HG02588 (cell line): Measurements from ENCODE around the gene DIABLO.
"Not testable (repeated sequence)": the region's sequence is repeated elsewhere in the genome, so short reads cannot be mapped to it uniquely, and the experiment has no call there.

Experiments used
- ATAC-seq: cut with Tn5 transposase; IDR thresholded peaks from one replicate; pipeline ENCODE4 v1.9.1; 2021; ENCODE audit warnings: mild to moderate bottlenecking, moderate library complexity; ENCODE audit not compliant: unreplicated experiment

DIABLO gene

GRCh38 chr12:122190842-122191668 is 34.8 kb downstream of the DIABLO start:
- no peak for ATAC-seq

DNA sequence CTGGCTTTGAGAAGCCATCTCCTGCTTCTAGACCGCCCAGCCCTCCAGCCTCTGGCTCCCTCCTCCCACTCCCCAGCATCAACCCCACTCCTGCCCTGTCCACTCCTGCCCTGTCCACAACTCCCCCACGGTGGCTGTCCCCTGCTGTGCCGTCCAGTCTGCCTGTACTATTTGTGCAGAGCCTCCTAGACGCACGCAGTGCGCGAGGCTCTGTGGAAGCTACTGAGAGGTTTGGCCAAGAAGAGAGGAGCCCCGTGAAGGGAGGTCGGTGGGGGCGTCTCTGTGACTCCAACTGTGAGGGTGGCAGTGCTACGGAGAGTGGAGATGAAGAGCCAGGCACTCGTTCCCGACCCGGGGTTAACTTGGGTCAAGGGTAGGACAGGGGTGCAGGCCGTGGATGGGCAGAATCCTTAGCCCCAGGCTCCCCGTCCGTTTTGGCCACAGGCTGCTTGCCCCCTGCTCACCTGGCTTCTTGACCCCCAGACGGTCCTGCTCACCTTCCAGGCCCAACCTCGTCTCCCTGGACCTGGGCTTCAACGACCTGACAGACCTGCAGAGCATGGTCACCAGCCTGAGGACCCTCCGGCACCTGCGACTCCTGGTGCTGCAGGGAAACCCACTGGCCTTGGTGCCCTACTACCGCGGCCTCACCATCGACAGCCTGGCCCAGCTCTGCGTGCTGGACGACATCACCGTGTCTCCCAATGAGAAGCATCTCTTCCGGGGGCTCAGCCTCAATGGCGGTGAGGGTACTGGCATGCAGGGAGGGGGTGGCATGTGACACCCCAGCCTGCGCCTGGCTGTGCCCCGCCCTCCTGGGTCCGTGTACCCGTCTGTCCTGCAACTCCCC is 36.0 kb downstream of the DIABLO start:
- no peak for ATAC-seq

DNA sequence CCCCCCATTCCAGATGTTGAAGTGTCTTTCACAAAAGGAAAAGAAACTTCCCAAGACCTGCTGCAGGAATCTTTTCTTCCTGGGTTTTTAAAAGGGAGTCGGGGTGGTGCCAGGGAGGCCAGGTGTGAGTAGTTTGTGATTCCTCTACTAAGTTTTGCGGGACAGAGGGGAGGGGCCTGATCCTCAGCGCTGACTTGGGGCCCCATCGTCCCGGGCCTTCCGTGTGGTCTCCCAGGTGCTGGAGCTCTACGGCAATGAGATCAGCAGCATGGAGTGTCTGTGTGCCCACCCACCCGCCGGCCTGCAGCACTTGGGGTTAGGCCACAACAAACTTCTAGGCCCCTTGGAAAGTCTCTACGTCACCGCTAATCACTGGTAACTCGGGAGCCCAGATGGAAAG is 38.4 kb downstream of the DIABLO start:
- no peak for ATAC-seq

DNA sequence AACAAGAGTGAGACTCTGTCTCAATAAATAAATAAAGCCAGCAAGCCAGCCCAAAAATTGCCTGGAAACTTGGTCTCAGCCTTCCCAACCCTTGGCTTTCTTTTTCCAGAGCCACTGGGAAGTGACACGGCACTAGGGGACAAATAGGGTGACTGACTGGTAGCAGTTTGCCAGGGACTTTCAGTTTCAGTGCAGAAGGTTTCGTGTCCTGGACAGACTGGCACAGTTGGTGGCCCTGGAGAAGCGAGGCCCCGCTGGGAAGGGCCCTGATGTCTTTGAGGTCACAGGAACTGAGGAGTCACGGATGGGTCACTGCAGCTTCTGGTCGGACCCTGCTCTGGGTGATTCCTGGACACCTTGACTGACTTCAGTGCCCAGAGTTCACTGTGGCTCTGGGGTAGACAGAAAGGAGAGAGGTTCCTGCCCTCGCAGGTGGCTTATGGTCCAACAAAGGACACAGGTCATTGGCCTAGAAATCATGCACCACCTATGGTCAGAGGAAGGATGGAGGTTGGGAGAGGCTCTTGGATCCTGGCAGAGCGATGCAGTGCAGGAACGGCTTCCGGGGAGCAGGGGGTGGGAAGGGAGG is 40.3 kb downstream of the DIABLO start:
- no peak for ATAC-seq

- no peak for ATAC-seq
Observed at GRCh38 chr12:122185079-122185478, 40.8 kb downstream of the DIABLO start.

GRCh38 chr12:122184517-122184916 is 41.3 kb downstream of the DIABLO start:
- no peak for ATAC-seq

DNA sequence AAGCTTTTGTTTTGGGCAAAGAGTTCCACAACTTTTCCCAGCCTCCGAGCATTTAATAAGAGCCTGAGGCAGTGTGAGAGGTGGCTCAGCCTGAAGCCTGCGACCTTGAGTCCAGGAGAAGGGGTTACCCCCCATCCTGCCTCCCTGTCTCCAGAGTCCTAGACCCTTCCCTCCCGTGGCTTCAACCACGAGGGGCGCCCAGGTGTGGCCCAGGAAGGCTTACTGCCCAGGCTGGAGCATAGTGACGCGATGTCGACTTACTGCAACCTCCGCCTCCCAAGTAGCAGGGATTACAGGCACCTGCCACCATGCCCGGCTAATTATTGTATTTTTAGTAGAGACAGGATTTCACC is 42.3 kb downstream of the DIABLO start:
- ATAC-seq: no peak

DNA sequence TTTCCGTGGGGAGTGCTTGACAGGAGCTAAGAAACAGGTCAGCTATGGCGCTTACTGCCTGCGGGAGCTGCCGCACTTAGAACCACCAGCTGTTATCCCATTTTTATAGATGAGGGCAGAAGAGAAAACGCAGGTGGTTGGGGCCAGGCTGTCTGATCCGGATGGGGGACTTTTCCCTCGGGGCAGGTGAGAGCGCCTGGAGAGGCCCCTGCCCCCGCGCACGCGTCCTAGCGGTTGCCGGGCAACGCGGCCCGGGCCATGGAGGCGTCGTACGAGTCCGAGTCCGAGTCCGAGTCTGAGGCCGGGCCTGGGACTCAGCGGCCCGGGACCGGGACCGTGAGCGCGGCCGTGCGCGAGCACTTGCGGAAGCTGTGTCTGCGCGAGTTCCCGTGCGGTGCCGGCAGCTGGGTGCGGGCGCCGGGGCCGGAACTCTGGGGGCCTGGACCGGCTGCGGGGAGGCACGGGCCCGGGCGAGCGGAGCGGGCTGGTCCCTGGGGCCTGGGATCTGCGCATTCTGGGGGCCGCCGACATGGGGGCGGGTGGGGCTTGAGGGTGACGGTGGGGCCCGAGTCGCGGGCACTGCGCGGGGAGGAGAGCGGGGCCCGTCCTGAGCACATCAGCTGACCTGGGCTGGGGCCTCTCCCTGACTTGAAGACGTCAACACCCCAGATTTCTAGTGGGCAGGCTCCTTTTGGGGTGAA is 42.8 kb downstream of the DIABLO start, which contains the start of gene LRRC43:
LRRC43 (plus strand) TSS at position 237 of the 701 bp plus-strand sequence; CDS start at position 259, 22 bp downstream.
- ATAC-seq: no peak

- ATAC-seq: not testable (repeated sequence)
Observed at GRCh38 chr12:122176473-122176872, 49.4 kb downstream of the DIABLO start.

GRCh38 chr12:122174155-122174845 is 51.6 kb downstream of the DIABLO start, which contains the start of gene IL31:
IL31 (minus strand) TSS chr12:122174221; CDS start chr12:122174172, 49 bp downstream.
- no peak for ATAC-seq

DNA sequence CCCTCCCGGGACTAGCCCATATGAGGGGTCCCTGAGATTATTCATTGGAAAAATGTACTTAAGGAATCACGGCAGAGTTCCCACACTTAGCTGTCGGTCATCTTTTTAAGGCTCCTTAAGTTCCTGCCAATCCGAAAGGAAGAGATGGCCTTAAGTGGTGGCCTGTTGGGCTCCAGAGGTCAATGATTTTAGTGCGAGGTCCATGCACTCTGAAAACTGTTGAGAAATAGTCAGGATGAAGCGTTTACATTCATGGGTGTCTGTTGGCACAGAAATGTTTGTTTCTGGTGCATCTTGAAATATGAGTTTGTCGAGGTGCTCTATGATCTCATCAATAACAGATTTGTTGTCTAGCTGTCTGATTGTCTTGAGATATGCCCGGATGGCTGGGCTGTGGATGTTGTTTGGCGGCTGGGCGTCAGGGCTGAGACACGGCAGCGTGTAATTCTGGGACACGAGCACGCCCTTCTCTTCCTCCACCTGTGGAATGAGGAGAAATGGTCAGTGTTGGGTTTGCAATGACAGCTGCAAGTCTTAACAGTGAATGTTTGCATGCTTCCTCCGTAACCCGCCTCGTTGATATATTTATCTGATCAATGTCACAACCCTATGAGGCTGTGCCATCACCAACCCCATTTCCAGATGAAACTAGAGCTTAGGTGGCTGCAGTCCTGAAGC is 53.5 kb downstream of the DIABLO start:
- ATAC-seq: no peak

DNA sequence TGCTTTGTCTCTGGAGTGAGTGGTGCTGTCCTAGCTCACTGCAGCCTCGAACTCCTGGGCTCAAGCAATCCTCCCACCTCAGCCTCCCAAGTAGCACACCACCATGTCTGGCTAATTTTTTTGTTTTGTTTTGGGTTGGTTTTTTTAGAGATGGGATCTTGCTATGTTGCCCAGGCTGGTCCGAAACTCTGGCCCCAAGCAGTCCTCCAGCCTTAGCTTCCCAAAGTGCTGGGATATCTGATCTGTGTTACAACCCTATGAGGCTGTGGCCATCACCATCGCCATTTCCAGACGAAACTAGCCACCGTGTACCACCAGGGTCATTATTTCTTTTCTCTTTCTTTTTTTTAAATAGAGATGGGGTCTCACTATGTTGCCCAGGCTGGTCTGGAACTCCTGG is 54.5 kb downstream of the DIABLO start:
- ATAC-seq: no peak

DNA sequence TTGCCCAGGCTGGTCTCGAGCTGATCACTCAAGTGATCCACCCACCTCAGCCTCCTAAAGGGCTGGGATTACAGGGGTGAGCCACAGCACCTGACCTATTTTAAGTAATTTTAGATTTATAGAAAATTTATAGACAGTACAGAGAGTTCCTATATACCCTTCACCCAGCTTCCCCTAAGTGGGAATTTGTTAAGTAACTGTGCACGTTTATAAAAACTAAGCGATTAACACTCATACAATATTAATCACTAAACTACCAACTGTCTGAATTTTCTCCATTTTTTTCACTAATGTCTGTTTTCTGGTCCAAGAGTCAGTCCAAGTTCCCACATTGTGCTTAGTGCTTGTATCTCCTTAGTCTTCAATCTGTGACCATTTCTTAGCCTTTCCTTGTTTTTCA is 57.4 kb downstream of the DIABLO start:
- ATAC-seq: no peak

- ATAC-seq: no peak
Observed at GRCh38 chr12:122167356-122167925, 58.4 kb downstream of the DIABLO start.

DNA sequence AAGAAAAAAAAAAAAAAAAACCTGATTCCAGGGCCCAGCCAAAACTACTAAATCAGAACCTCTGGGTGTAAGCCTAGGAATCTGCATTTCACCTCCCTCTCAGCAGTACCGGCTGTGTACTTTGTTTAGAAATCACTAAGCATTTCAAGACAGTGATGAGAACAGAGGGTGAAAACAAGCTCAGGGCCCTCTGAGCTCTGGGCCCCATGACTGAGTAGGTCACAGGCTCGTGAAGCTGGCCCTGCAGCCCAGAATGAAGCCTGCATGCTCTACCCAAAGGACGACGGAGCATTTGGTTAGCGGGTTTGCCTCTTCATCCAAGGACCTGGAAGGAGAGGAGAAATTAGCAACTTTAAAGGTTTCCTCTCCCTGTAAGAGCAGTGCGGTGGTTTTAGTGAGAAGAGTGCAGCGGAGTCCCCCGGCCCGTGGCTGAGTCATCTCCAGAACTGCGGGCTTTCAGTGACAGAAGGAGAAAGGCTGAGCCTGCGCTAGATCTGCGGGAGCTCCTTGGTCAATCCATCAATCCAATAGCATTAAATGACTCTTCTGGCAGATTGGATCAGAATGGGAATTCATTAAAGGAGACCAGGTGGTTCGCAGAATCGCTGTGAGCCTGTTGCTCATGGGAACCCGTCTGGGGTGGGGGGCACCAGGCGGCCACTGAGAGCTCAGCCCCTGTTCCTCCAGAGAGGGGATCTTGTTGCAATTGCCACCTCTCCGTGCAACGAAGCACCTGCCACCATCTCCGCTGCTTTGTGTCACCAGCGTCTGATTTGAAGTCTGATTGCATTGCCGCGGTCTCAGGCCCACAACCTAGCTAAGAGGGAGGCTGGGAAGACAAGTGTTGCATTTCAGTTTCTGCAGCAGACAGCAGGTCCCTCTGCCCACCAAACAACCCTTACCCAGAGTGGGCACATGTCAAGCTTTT is 59.2 kb downstream of the DIABLO start:
- ATAC-seq: no peak

DNA sequence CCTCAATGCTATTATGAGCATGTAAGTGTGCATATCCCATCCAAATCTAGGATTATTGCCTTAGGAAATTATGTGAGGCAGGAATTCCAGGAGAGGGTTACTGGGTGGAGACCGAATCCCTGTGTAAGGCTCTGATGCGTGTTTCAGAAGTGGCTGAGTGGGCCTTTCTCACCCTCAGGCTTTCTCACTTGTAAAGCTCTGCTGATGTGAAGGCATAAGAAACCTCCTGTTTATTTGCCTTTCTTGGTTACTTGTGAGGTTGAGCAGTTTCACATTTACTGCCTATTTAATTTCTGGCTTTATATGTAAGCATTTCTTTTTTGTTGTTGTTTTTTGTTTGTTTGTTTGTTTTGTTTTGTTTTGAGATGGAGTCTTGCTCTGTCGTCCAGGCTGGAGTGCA is 62.9 kb downstream of the DIABLO start:
- no peak for ATAC-seq

GRCh38 chr12:122161682-122162081 is 64.2 kb downstream of the DIABLO start:
- ATAC-seq: no peak

DNA sequence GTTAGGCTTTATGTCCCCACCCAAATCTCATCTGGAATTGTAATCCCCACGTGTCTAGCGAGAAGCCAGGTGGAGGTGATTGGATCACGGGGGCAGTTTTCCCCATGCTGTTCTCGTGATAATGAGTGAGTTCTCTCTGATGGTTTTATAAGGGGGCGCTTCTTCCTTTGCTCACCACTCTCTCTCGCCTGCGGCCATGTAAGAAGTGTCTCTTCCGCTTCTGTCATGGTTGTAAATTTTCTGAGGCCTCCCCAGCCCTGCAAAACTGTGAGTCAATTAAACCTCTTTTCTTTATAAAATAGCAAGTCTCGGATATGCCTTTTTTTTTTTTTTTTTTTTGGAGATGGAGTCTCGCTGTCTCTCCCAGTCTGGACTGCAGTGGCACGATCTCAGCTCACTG is 65.1 kb downstream of the DIABLO start:
- no peak for ATAC-seq
